ENCODE results near the gene PTDSS2.
"Not testable (repeated sequence)": the region's sequence is repeated elsewhere in the genome, so short reads cannot be mapped to it uniquely, and the experiment has no call there.

Gene PTDSS2

GRCh38 chr11:468493-468892 is 18.4 kb downstream of the PTDSS2 start:
- DNase-seq (ENCODE audit: low read depth) = no peak

GRCh38 chr11:469026-469683 is 19.1 kb downstream of the PTDSS2 start:
- not testable (repeated sequence) for DNase-seq (ENCODE audit: low read depth)

GRCh38 chr11:469684-470560 is 19.8 kb downstream of the PTDSS2 start:
- no peak for DNase-seq (ENCODE audit: low read depth)

GRCh38 chr11:471468-472145 is 21.5 kb downstream of the PTDSS2 start:
- no peak for DNase-seq (ENCODE audit: low read depth)

- no peak for DNase-seq (ENCODE audit: low read depth)
Observed at GRCh38 chr11:472272-472671, 22.2 kb downstream of the PTDSS2 start.

GRCh38 chr11:472816-473215 is 22.7 kb downstream of the PTDSS2 start:
- no peak for DNase-seq (ENCODE audit: low read depth)

- DNase-seq (ENCODE audit: low read depth) = no peak
Observed at GRCh38 chr11:473415-473814, 23.3 kb downstream of the PTDSS2 start.

GRCh38 chr11:473962-474785 is 24.1 kb downstream of the PTDSS2 start:
- DNase-seq (ENCODE audit: low read depth) = no peak

GRCh38 chr11:474914-475506 is 24.9 kb downstream of the PTDSS2 start:
- DNase-seq (ENCODE audit: low read depth) = no peak

GRCh38 chr11:475941-476340 is 25.9 kb downstream of the PTDSS2 start:
- no peak for DNase-seq (ENCODE audit: low read depth)

- no peak for DNase-seq (ENCODE audit: low read depth)
Observed at GRCh38 chr11:476416-476815, 26.3 kb downstream of the PTDSS2 start.

GRCh38 chr11:477052-477715 is 27.1 kb downstream of the PTDSS2 start:
- no peak for DNase-seq (ENCODE audit: low read depth)

- DNase-seq (ENCODE audit: low read depth) = no peak
Observed at GRCh38 chr11:479311-479710, 29.2 kb downstream of the PTDSS2 start.

GRCh38 chr11:484616-485015 is 34.5 kb downstream of the PTDSS2 start:
- no peak for DNase-seq (ENCODE audit: low read depth)

- no peak for DNase-seq (ENCODE audit: low read depth)
Observed at GRCh38 chr11:486189-486588, 36.1 kb downstream of the PTDSS2 start.

GRCh38 chr11:487571-488021 is 37.5 kb downstream of the PTDSS2 start:
- DNase-seq (ENCODE audit: low read depth) = no peak

GRCh38 chr11:488062-488461 is 38.0 kb downstream of the PTDSS2 start:
- no peak for DNase-seq (ENCODE audit: low read depth)

GRCh38 chr11:488579-488978 is 38.5 kb downstream of the PTDSS2 start:
- no peak for DNase-seq (ENCODE audit: low read depth)

- no peak for DNase-seq (ENCODE audit: low read depth)
Observed at GRCh38 chr11:488992-489391, 38.9 kb downstream of the PTDSS2 start.

- no peak for DNase-seq (ENCODE audit: low read depth)
Observed at GRCh38 chr11:489610-490185, 39.6 kb downstream of the PTDSS2 start.

All from activated T-cell treated with anti-CD3 and anti-CD28 coated beads for 48 hours (primary cell).